NCI-H128 (cell line): Measurements from ENCODE around the gene TSPAN2.
"Not testable (repeated sequence)": the region's sequence is repeated elsewhere in the genome, so short reads cannot be mapped to it uniquely, and the experiment has no call there.

ENCODE experiments used
- DNase-seq: peaks from one replicate; lab custom pipeline; 2025; ENCODE audit not compliant: unreplicated experiment; lab: John Stamatoyannopoulos, UW

The TSPAN2 gene

DNA sequence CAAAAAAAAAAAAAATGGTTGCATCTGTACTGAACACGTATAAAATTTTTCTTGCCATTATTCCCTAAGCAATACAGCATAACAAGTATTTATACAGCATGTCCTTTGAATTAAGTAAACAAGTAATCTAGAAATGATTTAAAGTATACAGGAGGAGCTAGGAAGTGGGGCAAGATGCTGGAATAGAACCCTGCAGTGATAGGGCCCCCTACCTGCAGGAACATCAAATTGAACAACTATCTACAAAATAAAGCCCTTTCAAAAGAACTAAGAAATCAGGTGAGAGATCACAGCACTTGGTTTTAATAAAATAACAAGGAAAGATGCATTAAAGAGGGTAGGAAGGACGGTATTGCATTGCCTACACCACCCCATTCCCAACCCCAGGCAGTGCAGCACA is 48.8 kb downstream of the TSPAN2 start:
- DNase-seq: no peak

DNA sequence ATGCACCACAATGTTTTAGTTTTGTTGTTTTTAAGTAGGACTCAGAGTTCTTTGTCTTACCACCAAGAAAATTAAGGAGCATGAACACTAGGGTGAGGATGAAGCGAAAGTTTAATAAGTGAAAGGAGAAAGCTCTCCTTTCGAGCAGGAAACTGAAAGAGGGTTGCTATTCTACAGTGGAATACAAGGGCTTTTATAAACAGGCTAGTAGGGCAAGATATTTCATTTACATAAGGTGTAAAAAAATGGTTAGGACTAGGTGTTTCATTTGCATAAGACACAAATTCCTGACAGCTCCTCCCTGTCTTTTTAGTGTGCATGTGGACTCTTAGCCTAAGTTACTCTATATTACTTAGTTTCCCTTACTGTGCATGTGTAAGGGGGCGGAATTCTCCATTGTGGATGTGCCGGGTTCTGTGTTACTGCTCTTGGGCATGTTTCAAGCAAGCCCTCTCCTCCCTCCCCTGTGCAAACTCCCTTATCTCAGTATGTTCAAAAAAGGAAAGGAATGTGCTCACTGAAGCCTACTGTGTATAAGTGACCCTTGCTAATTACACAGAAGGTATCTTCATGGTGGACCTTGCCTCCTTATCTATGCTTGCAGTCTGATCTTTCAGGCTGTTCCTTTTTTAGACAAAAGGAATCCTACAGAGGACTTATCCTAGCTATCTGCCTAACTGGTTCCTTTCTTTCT is 52.3 kb downstream of the TSPAN2 start:
- DNase-seq: no peak

DNA sequence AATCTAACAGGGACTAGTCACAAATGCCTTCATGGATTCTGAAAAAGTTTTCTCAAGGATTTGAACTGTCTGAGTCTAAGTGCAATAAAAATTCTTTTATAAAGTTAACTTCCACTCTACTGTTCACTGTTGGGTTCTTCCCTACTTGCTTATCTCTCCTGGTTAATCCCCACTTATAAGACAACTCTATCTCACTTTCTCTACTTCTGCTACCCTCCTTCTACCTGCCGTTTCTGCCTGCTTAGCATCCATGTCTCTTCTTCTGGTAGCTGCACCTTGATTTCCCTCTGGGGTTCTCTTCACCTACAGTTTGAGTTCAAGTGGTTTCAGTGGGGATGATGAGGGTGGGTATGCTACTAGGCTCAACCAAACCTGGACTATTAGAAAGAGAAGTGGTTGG is 53.7 kb downstream of the TSPAN2 start:
- DNase-seq: no peak

DNA sequence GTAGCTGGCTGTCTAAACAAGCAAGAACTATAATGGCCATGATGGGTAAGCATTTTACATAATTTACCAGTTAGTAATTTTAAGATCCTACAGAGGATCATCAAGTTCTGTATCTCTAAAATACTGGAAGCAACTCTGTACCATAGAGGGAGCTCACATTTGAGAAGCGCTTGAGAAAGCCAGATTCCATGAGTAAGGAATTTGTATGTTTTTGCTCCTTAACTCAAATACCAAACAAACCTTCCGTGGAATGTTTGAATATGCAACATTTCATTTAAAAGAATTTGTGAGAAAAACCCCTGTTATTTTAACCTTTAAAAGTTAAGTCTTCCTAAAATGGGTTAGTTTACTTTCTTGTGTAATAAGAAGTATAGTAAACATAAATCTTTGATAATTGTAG is 57.7 kb downstream of the TSPAN2 start:
- DNase-seq: no peak

DNA sequence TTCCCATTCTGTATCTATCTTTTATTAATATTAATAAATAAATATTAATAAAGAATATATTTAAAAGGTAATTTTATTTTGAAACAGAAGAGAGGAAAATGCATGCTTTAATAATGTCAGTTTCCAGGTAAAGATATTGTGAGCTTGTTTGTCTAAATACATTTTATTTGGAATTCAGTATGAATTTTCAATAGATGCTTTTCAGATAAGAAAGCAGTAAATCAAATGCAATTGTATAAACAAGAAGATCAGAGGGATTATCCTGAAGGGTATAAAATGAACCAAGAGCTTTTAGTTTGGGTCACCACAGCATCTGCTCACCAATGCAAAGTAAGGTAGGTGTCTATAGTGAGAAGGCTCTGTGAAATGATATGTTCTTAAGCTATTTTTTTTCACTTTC is 59.8 kb downstream of the TSPAN2 start, which contains the start of gene TSHB:
Gene TSHB, plus strand, starts transcription at position 301 of the 400 bp plus-strand sequence. CDS start 3,537 bp downstream, outside the sequence.
- DNase-seq: no peak

DNA sequence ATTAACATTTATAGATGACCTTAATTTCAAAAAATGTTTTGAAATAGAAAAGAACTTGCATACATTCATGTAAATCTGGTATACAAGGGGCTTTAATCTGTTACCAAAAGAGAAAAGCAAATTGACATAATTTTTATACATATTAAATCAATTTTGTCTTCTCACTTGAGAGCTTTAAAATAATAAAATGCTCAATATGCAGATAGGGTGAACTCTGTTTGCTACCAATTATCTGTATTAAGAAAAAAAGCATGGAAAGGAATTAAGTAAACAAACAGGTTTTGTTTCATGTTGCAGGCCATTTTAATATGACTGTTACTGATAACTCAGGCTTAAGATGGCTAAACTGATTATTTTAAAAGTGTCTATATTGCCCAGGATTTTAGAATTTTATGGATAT is 65.7 kb downstream of the TSPAN2 start:
- DNase-seq: no peak

DNA sequence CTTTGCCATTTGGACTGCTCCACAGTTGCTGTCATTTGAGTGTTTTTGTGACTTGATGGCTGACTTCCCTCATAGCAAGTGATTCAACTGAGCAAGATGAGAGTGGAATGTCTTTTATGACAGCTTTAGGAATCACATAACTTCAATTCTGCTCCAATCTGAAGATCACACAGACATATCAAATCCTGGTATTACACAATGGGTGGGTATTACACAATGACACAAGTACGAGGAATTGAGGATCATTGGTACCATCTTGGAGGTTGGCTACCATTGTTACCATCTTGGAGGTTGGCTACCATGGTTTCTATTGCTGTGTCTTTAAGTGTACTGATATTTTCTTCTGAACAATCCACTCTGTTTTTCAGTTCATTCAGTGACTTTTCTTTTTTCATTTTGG is 68.2 kb downstream of the TSPAN2 start:
- DNase-seq: no peak

DNA sequence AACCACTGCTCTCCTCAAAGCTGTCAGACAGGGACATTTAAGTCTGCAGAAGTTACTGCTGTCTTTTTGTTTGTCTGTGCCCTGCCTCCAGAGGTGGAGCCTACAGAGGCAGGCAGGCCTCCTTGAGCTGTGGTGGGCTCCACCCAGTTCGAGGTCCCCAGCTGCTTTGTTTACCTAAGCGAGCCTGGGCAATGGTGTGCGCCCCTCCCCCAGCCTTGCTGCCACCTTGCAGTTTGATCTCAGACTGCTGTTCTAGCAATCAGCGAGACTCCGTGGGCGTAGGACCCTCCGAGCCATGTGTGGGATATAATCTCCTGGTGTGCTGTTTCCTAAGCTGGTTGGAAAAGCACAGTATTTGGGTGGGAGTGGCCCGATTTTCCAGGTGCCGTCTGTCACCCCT is 69.8 kb downstream of the TSPAN2 start:
- DNase-seq: not testable (repeated sequence)

DNA sequence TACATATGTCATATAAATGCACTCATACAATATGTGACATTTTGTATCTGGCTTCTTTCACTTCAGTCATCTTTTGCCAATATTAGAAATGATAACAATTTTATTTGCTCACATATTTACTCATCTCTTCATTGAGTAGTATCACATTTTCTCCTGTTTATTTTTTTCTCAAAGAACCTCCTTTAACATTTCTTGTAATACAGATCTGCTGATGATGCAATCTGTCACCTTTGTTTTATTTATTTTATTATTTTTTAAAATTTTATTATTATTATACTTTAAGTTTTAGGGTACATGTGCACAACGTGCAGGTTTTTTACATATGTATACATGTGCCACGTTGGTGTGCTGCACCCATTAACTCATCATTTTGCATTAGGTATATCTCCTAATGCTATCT is 75.5 kb downstream of the TSPAN2 start:
- no peak for DNase-seq

DNA sequence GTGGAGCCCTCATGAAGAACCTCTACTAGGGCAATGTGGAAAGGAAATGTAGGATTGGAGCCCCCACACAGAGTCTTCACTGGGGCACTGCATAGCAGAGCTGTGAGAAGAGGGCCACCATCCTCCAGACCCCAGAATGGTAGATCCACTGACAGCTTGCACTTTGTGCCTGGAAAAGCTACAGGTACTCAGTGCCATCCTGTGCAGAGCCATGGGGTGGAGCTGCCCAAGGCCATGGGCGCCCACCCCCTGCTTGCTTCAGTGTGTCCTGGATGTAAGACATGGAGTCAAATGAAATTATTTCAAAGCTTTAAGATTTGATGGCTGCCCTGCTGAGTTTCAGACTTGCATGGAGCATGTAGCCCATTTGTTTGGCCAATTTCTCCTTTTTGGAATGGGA is 76.9 kb downstream of the TSPAN2 start:
- no peak for DNase-seq

DNA sequence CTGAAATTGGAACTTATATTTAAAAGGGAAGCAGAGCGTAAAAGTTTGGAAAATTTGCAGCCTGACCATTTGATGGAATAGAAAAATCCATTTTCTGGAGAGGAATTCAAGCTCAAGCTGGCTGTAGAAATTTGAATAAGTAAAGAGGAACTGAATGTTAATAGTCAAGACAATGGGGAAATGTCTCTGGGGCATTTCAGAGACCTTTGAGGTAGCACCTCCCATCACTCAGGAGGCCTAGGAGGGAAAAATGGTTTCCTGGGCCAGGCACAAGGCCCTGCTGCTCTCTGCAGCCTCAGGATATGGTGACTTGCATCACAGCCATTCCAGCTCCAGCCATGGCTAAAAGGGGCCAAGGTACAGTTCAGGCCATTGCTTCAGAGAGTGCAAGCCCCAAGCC is 77.3 kb downstream of the TSPAN2 start:
- DNase-seq: no peak

DNA sequence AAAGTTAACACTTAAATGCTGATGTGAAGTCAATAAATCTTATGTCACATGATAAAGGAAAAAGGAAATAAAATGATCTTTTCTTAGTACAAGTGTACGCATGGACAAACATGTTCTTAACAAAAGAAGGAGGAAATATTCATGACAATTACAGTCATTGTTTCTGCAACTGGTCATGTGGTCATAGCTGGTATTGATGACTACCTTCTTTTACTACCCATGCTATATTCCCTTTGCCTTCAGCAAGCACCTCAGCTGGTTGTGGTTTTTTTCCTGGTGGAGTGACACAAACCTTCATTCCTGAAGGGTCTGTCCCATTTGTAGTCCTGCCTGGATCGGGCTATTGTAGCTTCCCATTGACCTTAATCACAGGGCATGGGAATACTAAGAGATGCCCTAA is 83.1 kb downstream of the TSPAN2 start:
- DNase-seq: no peak
